ENCODE measurements around the gene ZNF343.

DNA sequence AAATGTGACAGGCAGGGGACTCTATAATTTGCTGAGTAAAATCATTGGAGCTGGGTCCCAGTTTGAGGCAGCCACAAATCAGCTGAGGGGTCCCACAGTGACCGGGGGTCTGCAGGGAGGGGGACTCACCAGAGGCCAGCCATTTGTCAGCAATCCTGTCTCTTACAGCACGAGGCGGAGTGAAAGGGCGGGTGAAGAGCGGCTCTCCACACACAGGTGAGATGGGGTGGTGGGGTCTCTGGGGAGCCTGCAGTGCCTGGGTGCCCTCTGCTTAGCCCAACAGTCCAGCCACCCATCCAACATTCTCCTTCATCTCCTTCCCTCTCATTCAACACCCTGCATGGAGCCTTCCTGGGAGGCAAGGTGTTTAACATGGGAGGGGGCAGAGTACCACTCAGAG lies 28.4 kb upstream of the ZNF343 start:
- no peak for TF ChIP-seq CTCF (IDR thresholded peaks at IDR 0.05 in 8 of 11, conservative IDR thresholded peaks at IDR 0.05 in 3 of 11)
- no peak for TF ChIP-seq POLR2A (IDR thresholded peaks at IDR 0.05)
- no peak for TF ChIP-seq POLR2AphosphoS5 (IDR thresholded peaks at IDR 0.05)

Measured in spleen (tissue), 7 donors.